Calu3 (cell line): ENCODE results near the gene TNFSF15. TPM values are rescaled to one million over a fixed set of nuclear protein-coding genes. Genes with fewer than 3 reads are reported as not detected.

Experiments
- BruUV-seq: library from RNA; stranded (reverse); fragments of 400-500 nt; replicated peaks from 2 replicates; lab custom pipeline; 2021; lab: Mats Ljungman, UMichigan
- CTCF ChIA-PET: fragments of 300-600 bp; sonication (Branson Sonifier 250); formaldehyde crosslinking; loops from one replicate; lab custom pipeline; 2022; ENCODE audit warnings: antibody characterized with exemption; lab: Charles Lee
- DNase-seq: peaks from one replicate; pipeline ENCODE4 v3.0.0; 2022
- H3K27ac Mint-ChIP-seq: one replicate; pipeline ENCODE4 v1.8.0; 2022; ENCODE audit warnings: mixed read lengths; ENCODE audit not compliant: unreplicated experiment
- H3K27me3 Mint-ChIP-seq: one replicate; pipeline ENCODE4 v1.8.0; 2022; ENCODE audit warnings: mixed read lengths; ENCODE audit not compliant: unreplicated experiment
- H3K36me3 Mint-ChIP-seq: one replicate; pipeline ENCODE4 v1.8.0; 2022; ENCODE audit warnings: mild to moderate bottlenecking, moderate library complexity, mixed read lengths; ENCODE audit not compliant: insufficient read depth, unreplicated experiment
- H3K4me1 Mint-ChIP-seq: one replicate; pipeline ENCODE4 v1.8.0; 2022; ENCODE audit warnings: mild to moderate bottlenecking, low read depth, mixed read lengths; ENCODE audit not compliant: unreplicated experiment
- H3K4me3 Mint-ChIP-seq: one replicate; pipeline ENCODE4 v1.8.0; 2022; ENCODE audit warnings: mild to moderate bottlenecking, low read depth, moderate library complexity, mixed read lengths; ENCODE audit not compliant: unreplicated experiment
- H3K9me3 Mint-ChIP-seq: one replicate; pipeline ENCODE4 v1.8.0; 2022; ENCODE audit warnings: low read depth, mixed read lengths; ENCODE audit not compliant: unreplicated experiment
- intact Hi-C: fragments of 100-400 bp; cut with micrococcal nuclease; formaldehyde crosslinking; loops from one replicate; pipeline ENCODE4 v1.10.0; 2022; ENCODE audit not compliant: unreplicated experiment
- total RNA-seq: library from RNA; stranded (reverse); gene quantifications from 2 replicates; pipeline ENCODE4 v1.2.3, GENCODE V29; 2022
- TF ChIP-seq, protein P1 (sequence below): fragments of 200-600 bp; IDR thresholded peaks from one replicate; pipeline ENCODE4 v1.8.0; 2022; ENCODE audit warnings: antibody characterized with exemption; ENCODE audit not compliant: unreplicated experiment

Gene TNFSF15
- total RNA-seq, 1 experiment from 2014 or later: 4.9 TPM

DNA sequence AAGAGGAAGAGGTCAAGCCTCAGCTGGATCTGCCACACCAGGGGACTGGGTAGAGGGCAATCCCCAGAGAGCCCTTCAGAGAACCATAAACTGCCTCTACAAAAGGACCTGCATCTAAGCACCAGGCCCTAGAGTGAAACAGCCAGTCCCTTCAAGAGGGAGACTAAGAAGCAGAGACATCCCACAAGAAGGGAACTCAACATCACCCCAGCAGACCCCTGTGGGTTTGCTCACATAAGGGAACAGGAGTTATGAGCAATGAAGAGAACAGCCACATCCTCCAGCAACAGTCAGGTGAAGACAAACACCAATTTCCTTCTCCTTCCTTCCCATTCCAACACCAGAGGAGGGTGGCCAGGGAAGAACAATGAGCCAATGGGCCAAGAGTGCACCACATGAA, 48.9 kb downstream of the TNFSF15 start:
- intact Hi-C loops: no loop called here
- Mint-ChIP-seq H3K36me3 (no peaks in the 10 kb centered on the region), H3K9me3 (no peaks in the 10 kb centered on the region), H3K4me1 (no peaks in the 10 kb centered on the region), H3K27me3 (peaks cover 22% of the 10 kb centered on the region), H3K4me3 (no peak overlapping the region), H3K27ac (no peak overlapping the region)
- TF ChIP-seq, protein P1, sequence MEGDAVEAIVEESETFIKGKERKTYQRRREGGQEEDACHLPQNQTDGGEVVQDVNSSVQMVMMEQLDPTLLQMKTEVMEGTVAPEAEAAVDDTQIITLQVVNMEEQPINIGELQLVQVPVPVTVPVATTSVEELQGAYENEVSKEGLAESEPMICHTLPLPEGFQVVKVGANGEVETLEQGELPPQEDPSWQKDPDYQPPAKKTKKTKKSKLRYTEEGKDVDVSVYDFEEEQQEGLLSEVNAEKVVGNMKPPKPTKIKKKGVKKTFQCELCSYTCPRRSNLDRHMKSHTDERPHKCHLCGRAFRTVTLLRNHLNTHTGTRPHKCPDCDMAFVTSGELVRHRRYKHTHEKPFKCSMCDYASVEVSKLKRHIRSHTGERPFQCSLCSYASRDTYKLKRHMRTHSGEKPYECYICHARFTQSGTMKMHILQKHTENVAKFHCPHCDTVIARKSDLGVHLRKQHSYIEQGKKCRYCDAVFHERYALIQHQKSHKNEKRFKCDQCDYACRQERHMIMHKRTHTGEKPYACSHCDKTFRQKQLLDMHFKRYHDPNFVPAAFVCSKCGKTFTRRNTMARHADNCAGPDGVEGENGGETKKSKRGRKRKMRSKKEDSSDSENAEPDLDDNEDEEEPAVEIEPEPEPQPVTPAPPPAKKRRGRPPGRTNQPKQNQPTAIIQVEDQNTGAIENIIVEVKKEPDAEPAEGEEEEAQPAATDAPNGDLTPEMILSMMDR: no peak
- no peak for DNase-seq
- CTCF ChIA-PET: no interaction called here
- BruUV-seq: no TSS peak

DNA sequence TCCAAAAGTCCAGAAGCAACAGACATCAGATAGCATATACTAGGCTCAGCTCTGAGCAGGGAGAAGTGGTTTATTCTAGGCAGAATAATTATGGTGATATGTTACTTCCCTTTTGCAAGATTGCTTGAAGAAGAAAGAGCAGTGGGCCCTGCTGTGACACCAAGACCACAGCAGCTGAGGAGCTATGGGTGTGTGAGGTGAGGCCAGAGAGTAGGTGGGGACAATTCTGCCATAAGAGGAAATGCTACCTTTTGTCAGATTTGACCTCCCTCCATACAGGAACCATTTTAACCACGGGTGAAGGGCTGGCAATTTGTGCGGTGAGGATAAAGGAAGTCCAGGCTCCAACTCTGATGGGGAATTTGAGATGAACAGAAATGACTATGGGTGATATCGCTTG, 51.3 kb downstream of the TNFSF15 start:
- BruUV-seq: no TSS peak
- Mint-ChIP-seq H3K27ac (no peak overlapping the region), H3K9me3 (no peaks in the 10 kb centered on the region), H3K27me3 (peaks cover 22% of the 10 kb centered on the region), H3K4me3 (no peak overlapping the region), H3K4me1 (no peaks in the 10 kb centered on the region), H3K36me3 (no peaks in the 10 kb centered on the region)
- CTCF ChIA-PET: interaction anchor here (1.6 kb wide), 1 partner anchor 152 kb away, joined by 3 read pairs; no protein-coding TSS in a partner anchor
- TF ChIP-seq, protein P1: no peak
- intact Hi-C loops: no loop called here
- no peak for DNase-seq

DNA sequence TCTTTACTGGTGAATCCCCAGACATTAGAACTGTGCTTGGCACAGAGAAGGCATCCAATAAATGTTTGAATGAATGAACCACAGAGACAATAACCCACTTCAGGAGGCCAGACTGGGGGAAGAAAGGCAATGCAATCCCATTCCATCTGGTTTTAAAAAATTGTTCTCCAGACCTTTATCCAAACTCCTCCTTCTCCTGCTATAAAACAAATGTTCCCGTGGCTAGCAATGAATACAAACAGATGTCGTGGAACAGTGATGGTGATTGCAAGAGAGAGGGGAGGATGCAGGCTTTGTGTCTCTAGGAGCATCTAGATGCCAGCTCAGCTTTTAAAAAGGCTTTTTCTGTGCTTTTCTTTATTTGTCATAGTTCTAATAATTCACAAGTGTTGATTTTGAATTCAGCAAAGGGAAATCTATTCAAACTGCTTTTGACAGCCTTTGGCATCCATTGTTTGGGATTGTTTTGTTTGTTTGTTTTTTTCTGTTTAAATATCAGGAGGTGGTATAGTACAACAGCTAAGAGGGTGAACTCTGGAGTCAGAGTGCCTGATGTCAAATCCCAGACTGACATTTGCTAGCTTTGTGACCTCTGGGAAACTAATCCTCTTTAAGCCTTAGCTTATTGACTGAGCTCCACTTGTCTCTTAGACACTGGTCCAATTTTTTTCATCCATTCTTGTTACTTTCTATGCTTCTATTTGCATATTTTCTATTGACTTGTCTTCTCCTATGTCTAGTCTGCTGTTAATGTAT, 59.1 kb downstream of the TNFSF15 start:
- DNase-seq: no peak
- no peaks in the 10 kb centered on the region for H3K36me3 Mint-ChIP-seq
- H3K9me3 Mint-ChIP-seq: no peaks in the 10 kb centered on the region
- no peaks in the 10 kb centered on the region for H3K27me3 Mint-ChIP-seq
- intact Hi-C loops: no loop called here
- CTCF ChIA-PET: no interaction called here
- no peak overlapping the region for H3K27ac Mint-ChIP-seq
- no peaks in the 10 kb centered on the region for H3K4me1 Mint-ChIP-seq
- no peak overlapping the region for H3K4me3 Mint-ChIP-seq
- BruUV-seq: no TSS peak
- TF ChIP-seq, protein P1: no peak

DNA sequence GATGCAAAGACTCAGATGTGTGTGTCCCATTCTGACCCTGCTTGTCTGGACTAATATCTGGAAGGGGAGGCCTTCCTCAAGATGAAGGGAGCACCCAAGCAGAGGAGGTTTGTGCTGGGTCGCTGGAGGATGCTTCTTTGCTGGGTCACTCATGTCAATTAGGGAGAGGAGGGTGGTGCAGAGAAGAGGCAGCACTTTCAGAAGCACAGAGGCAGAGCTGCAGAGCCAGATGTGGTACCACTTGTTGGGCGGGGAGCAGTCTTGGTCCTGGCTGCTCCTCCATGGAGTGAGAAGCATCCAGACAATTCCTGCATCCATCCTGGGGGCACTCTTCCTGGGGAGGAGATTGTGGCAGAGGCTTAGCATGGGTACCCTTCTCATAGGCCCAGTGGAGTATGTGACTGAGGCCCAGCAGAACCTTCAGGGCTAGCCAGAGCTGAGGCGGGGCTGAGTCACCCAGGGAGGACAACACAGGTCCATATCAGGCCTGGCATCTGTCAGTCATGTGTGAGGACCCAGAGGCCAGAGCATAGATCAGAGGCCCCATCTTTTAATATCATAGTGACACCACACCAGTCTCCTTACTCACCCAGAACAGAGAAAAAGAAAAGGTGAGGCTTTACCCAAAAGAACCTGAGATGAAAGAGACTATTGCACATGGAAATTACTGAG, 59.8 kb downstream of the TNFSF15 start:
- intact Hi-C loops: no loop called here
- H3K36me3 Mint-ChIP-seq: no peaks in the 10 kb centered on the region
- H3K9me3 Mint-ChIP-seq: no peaks in the 10 kb centered on the region
- CTCF ChIA-PET: no interaction called here
- H3K27me3 Mint-ChIP-seq: no peaks in the 10 kb centered on the region
- no peak for DNase-seq
- BruUV-seq: no TSS peak
- H3K27ac Mint-ChIP-seq: no peak overlapping the region
- TF ChIP-seq, protein P1: no peak
- H3K4me1 Mint-ChIP-seq: no peaks in the 10 kb centered on the region
- H3K4me3 Mint-ChIP-seq: no peak overlapping the region
